GM23248 (cell line): ENCODE data around the gene XRCC5. TPM values are rescaled to one million over a fixed set of nuclear protein-coding genes. Genes with fewer than 3 reads are reported as not detected.
"Not testable (repeated sequence)": the region's sequence is repeated elsewhere in the genome, so short reads cannot be mapped to it uniquely, and the experiment has no call there.

Source experiments
- DNase-seq: peaks from one replicate; pipeline ENCODE4 v3.0.0-alpha.2; 2015
- H2AFZ ChIP-seq: fragments of 200-600 bp; sonication (generic); 2 replicates; pipeline ENCODE4 v1.6.1; 2016; ENCODE audit warnings: antibody characterized with exemption
- H3F3A ChIP-seq: fragments of 200-600 bp; sonication (generic); 2 replicates; pipeline ENCODE4 v1.6.1; 2016; ENCODE audit warnings: mild to moderate bottlenecking, antibody characterized with exemption, mixed run types; ENCODE audit not compliant: insufficient read depth
- H3K27ac ChIP-seq: fragments of 200-600 bp; sonication (generic); 2 replicates; pipeline ENCODE4 v1.5.1; 2016; ENCODE audit warnings: mild to moderate bottlenecking
- H3K27me3 ChIP-seq: fragments of 200-600 bp; sonication (generic); replicated peaks from 2 replicates; pipeline ENCODE4 v1.6.1; 2016; ENCODE audit warnings: mild to moderate bottlenecking; ENCODE audit not compliant: insufficient read depth
- H3K36me3 ChIP-seq: fragments of 200-600 bp; sonication (generic); 2 replicates; pipeline ENCODE4 v1.6.1; 2016; ENCODE audit warnings: low read depth, mild to moderate bottlenecking
- H3K4me1 ChIP-seq: fragments of 200-600 bp; sonication (generic); 2 replicates; pipeline ENCODE4 v1.6.1; 2016; ENCODE audit warnings: mild to moderate bottlenecking; ENCODE audit not compliant: insufficient read depth
- H3K4me2 ChIP-seq: fragments of 200-600 bp; sonication (generic); one replicate; pipeline ENCODE4 v1.6.1; 2016; ENCODE audit warnings: mild to moderate bottlenecking; ENCODE audit not compliant: unreplicated experiment
- H3K4me3 ChIP-seq: fragments of 200-600 bp; sonication (generic); 2 replicates; pipeline ENCODE4 v1.5.1; 2016; ENCODE audit warnings: mild to moderate bottlenecking
- H3K79me2 ChIP-seq: fragments of 200-600 bp; sonication (generic); 2 replicates; pipeline ENCODE4 v1.6.1; 2016; ENCODE audit warnings: mild to moderate bottlenecking; ENCODE audit not compliant: insufficient read depth
- H3K9ac ChIP-seq: fragments of 200-600 bp; sonication (generic); 2 replicates; pipeline ENCODE4 v1.6.1; 2016; ENCODE audit warnings: mild to moderate bottlenecking
- H3K9me2 ChIP-seq: fragments of 200-600 bp; sonication (generic); 2 replicates; pipeline ENCODE4 v1.6.1; 2016; ENCODE audit warnings: mixed run types, mild to moderate bottlenecking, moderate library complexity; ENCODE audit not compliant: insufficient read depth
- H3K9me3 ChIP-seq: fragments of 200-600 bp; sonication (generic); one replicate; pipeline ENCODE4 v1.6.1; 2017; ENCODE audit warnings: low read depth
- H4K20me1 ChIP-seq: fragments of 200-600 bp; sonication (generic); 2 replicates; pipeline ENCODE4 v1.6.0; 2016; ENCODE audit not compliant: insufficient read depth
- EZH2 ChIP-seq: fragments of 200-600 bp; sonication (generic); IDR thresholded peaks from 2 replicates; pipeline ENCODE4 v1.6.1; 2018; ENCODE audit warnings: antibody characterized with exemption, mild to moderate bottlenecking; ENCODE audit not compliant: insufficient read depth, poor library complexity, severe bottlenecking
- EZH2phosphoT487 ChIP-seq: fragments of 200-600 bp; sonication (generic); IDR thresholded peaks from 2 replicates; pipeline ENCODE4 v1.6.1; 2018; ENCODE audit warnings: antibody characterized with exemption, moderate library complexity, mild to moderate bottlenecking, low read depth; ENCODE audit not compliant: insufficient read depth
- WGBS, 2 experiments: methylation state at CpG; one replicate each; pipeline ENCODE4 v1.1.6; 2015 to 2017; ENCODE audit warnings: low lambda C conversion rate in 2 of 2, low coverage in 1 of 2; ENCODE audit errors: missing lambda C conversion rate in 2 of 2; 5-methylcytosine and 5-hydroxymethylcytosine counted together
- in situ Hi-C: fragments of 300-500 bp; cut with MboI; formaldehyde crosslinking; loops from 2 replicates; pipeline ENCODE4 v1.15.0; 2020
- polyA plus RNA-seq: library from polyadenylated mRNA; unstranded; fragments of >200 nt; fragmentation: Nextera tagmentation; extraction: Ambion mirVana; gene quantifications from 2 replicates; pipeline ENCODE4 v1.2.1, GENCODE V29; 2016
- total RNA-seq: library from RNA; depleted of rRNA; stranded (reverse); fragments of >200 nt; shearing (Covaris generic); gene quantifications from 2 replicates; pipeline ENCODE4 v1.2.3, GENCODE V29; 2014

XRCC5 gene
- total and polyA plus RNA-seq, 2 experiments from 2014 or later, result 197 to 249 TPM

DNA sequence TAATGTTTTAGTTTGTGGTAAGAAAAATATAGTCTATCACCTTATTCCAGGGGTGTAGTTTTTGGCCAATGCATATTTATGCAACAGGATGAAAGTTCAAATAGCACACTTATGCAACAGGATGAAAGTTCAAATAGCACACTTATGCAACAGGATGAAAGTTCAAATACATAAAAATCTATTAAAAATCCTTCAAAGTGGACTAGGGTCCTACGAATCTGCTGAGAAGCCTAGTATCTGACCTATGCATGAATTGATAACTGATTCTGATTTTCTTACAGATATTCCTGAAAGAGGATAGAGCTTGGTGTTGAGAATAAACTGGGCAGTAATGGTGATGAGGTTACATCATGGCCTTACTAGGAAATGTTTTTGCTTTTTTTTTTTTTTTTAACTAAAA is 30.4 kb upstream of the XRCC5 start:
- in situ Hi-C loops, result no loop called here
- H3K9me2 ChIP-seq, result no peaks in the 10 kb centered on the region
- no peak overlapping the region for H2AFZ ChIP-seq
- H3K4me3 ChIP-seq, result no peak overlapping the region
- DNase-seq, result no peak
- H3K9ac ChIP-seq, result no peak overlapping the region
- TF ChIP-seq EZH2, result no peak
- no peak for TF ChIP-seq EZH2phosphoT487
- H4K20me1 ChIP-seq, result no peaks in the 10 kb centered on the region
- H3K9me3 ChIP-seq, result no peaks in the 10 kb centered on the region
- no peak overlapping the region for H3K4me2 ChIP-seq
- no peaks in the 10 kb centered on the region for H3K36me3 ChIP-seq
- H3K79me2 ChIP-seq, result no peaks in the 10 kb centered on the region
- H3K27ac ChIP-seq, result no peak overlapping the region
- WGBS, 2 experiments, result 94 to 96% methylated on average over 1 of the region's 1 CpG
- H3K4me1 ChIP-seq, result 0 out of 2 replicates have a peak, but pooled peaks cover 4% of the 10 kb centered on the region
- no peaks in the 10 kb centered on the region for H3F3A ChIP-seq
- no peaks in the 10 kb centered on the region for H3K27me3 ChIP-seq

DNA sequence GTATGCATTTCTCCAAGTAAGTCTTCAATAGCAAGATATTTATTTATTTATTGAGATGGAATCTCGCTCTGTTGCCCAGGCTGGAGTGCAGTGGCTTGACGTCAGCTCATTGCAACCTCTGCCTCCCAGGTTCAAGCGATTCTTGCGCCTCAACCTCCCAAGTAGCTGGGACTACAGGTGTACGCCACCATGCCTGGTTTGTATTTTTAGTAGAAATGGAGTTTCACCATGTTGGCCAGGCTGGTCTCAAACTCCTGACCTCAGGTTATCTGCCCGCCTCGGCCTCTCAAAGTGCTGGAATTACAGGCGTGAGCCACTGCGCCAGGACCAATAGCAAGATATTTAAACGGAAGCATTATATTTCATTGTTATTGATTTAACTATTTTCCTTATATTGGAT is 29.1 kb upstream of the XRCC5 start:
- H3K4me2 ChIP-seq, DNase-seq, H3K36me3 ChIP-seq, H3K27ac ChIP-seq, H2AFZ ChIP-seq, H3K4me3 ChIP-seq, H4K20me1 ChIP-seq, in situ Hi-C loops, H3K79me2 ChIP-seq, H3K9me2 ChIP-seq, H3K27me3 ChIP-seq, H3K4me1 ChIP-seq, H3K9me3 ChIP-seq, H3K9ac ChIP-seq, H3F3A ChIP-seq: not testable (repeated sequence)
- WGBS, 2 experiments, result 95 to 98% methylated on average over 10 of the region's 10 CpGs

DNA sequence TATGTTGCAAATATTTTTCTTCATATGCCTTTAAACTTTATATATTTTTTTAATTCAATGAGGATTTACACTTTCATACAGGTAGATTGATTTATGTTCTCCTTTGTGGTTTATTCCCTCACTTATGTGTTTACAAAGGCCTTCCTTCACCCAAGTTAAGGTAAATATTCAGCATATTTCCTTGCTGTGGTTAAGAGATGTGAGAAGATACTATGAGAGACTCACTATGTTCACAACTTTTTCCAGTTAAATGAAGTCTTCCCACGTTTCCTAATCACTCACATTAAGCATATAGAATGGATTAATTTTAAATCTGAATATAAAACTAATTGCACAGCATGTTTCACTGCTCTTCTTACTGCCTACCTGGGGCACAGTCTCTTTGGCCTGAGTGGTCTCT is 28.1 kb upstream of the XRCC5 start:
- WGBS, 2 experiments, result 7 to 11% methylated on average over 1 of the region's 1 CpG
- in situ Hi-C loops, result no loop called here

DNA sequence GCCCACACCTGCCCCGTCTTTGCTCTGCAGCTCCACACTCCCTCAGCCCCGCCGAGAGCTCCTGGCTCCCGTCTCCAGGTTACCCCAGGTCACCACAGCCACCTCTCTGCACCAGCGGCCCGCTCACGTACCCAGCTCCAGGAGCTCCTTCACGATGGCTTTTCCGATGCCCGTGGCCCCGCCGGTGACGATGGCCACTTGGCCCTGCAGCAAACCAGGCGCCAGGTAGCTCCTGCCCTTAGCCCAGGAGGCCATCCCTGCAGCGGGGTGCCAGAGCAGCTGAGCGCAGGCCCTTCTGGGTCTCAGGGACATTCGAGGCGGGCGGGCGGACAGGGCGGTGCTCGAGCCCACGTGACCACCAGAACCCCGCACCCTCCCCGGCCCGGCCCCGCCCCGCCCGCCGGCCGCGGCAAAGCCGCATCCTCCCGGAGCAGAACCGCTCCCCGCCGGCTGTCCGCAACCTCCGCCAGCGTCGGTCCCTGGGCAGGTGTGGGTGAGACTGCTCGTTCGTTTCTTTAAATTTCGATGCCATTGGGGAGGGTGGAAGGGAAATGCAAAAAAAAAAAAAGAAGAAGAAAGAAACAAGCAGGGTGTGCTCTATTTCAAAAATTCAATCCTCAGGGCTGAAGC is 27.5 kb upstream of the XRCC5 start, which contains the start of the genes PECR and TMEM169:
Gene PECR, minus strand, starts transcription at position 323 of the 630 bp plus-strand sequence. Its CDS starts 68 bp downstream, at position 255.
Gene TMEM169, plus strand, starts transcription at position 433 of the 630 bp plus-strand sequence. CDS start 14,045 bp downstream, outside the sequence.
- no peaks in the 10 kb centered on the region for H3K9me2 ChIP-seq
- TF ChIP-seq EZH2phosphoT487 (no peak), EZH2 (no peak)
- H3K4me3 ChIP-seq, result peak within 1 kb of the TSS; percentile 84
- H3K79me2 ChIP-seq, result no peaks in the 10 kb centered on the region
- in situ Hi-C loops, result no loop called here
- no peaks in the 10 kb centered on the region for H3F3A ChIP-seq
- peak within 1 kb of the TSS; percentile 77 for H3K9ac ChIP-seq
- H4K20me1 ChIP-seq, result no peaks in the 10 kb centered on the region
- H3K4me1 ChIP-seq, result 0 out of 2 replicates have a peak, but pooled peaks cover 4% of the 10 kb centered on the region
- H3K4me2 ChIP-seq, result peak within 1 kb of the TSS; percentile 81
- no peaks in the 10 kb centered on the region for H3K36me3 ChIP-seq
- WGBS, 2 experiments, result 2 to 3% methylated on average over 26 to 36 of the region's 44 CpGs
- no peaks in the 10 kb centered on the region for H3K9me3 ChIP-seq
- no peaks in the 10 kb centered on the region for H3K27me3 ChIP-seq
- no peak within 1 kb of the TSS for H3K27ac ChIP-seq
- DNase-seq, result peak; percentile 82
- H2AFZ ChIP-seq, result peak within 1 kb of the TSS; percentile 91

More for the DNA sequence above, 28.1 kb upstream of the XRCC5 start:
- no peak overlapping the region for H3K27ac ChIP-seq
- no peaks in the 10 kb centered on the region for H3K27me3 ChIP-seq
- peak overlapping the region; percentile 81 for H3K4me2 ChIP-seq
- H3K9me2 ChIP-seq, result no peaks in the 10 kb centered on the region
- no peaks in the 10 kb centered on the region for H4K20me1 ChIP-seq
- 0 out of 2 replicates have a peak, but pooled peaks cover 4% of the 10 kb centered on the region for H3K4me1 ChIP-seq
- TF ChIP-seq EZH2 (no peak), EZH2phosphoT487 (no peak)
- no peaks in the 10 kb centered on the region for H3K36me3 ChIP-seq
- peak overlapping the region; percentile 84 for H3K4me3 ChIP-seq
- H3F3A ChIP-seq, result no peaks in the 10 kb centered on the region
- H3K9me3 ChIP-seq, result no peaks in the 10 kb centered on the region
- peak overlapping the region; percentile 91 for H2AFZ ChIP-seq
- no peak for DNase-seq
- H3K79me2 ChIP-seq, result no peaks in the 10 kb centered on the region
- H3K9ac ChIP-seq, result peak overlapping the region; percentile 77
